ENCODE measurements around the gene F5.
A peak's percentile ranks its signal among the peaks of the same experiment; 100 is the strongest.

The F5 gene

GRCh38 chr1:169468982-169469381, 117.3 kb downstream of the F5 start:
- Histone ChIP-seq H3K4me1 (ENCODE audit: control insufficient read depth, insufficient read depth, low read length) (peaks cover 13% of the 10 kb centered on the region), H3K4me3 (ENCODE audit: low read length) (no peak overlapping the region), H3K36me3 (ENCODE audit: control insufficient read depth, insufficient read depth, low read length, severe bottlenecking) (peaks cover 83% of the 10 kb centered on the region), H3K9me3 (ENCODE audit: control insufficient read depth, low read length) (no peaks in the 10 kb centered on the region), H3K9ac (ENCODE audit: low read length) (no peak overlapping the region), H3K27me3 (replicated peaks; ENCODE audit: control insufficient read depth, insufficient read depth, low read length) (no peaks in the 10 kb centered on the region)
- no peak for DNase-seq (ENCODE audit: low read depth)

GRCh38 chr1:169466259-169467230, 119.7 kb downstream of the F5 start:
- DNase-seq (ENCODE audit: low read depth) = peak; percentile 59
- H3K9ac ChIP-seq (ENCODE audit: low read length) = no peak overlapping the region

GRCh38 chr1:169465281-169465680, 121.0 kb downstream of the F5 start:
- H3K9me3 ChIP-seq (ENCODE audit: control insufficient read depth, low read length) = no peaks in the 10 kb centered on the region
- no peaks in the 10 kb centered on the region for H3K27me3 ChIP-seq (replicated peaks; ENCODE audit: control insufficient read depth, insufficient read depth, low read length)
- no peak overlapping the region for H3K9ac ChIP-seq (ENCODE audit: low read length)
- no peak overlapping the region for H3K4me3 ChIP-seq (ENCODE audit: low read length)
- H3K36me3 ChIP-seq (ENCODE audit: control insufficient read depth, insufficient read depth, low read length, severe bottlenecking) = peaks cover 69% of the 10 kb centered on the region
- H3K4me1 ChIP-seq (ENCODE audit: control insufficient read depth, insufficient read depth, low read length) = peaks cover 20% of the 10 kb centered on the region
- DNase-seq (ENCODE audit: low read depth) = no peak

More at GRCh38 chr1:169466259-169467230, 119.7 kb downstream of the F5 start:
- Histone ChIP-seq H3K27me3 (replicated peaks; ENCODE audit: control insufficient read depth, insufficient read depth, low read length) (no peaks in the 10 kb centered on the region), H3K4me3 (ENCODE audit: low read length) (no peak overlapping the region), H3K36me3 (ENCODE audit: control insufficient read depth, insufficient read depth, low read length, severe bottlenecking) (peaks cover 78% of the 10 kb centered on the region), H3K4me1 (ENCODE audit: control insufficient read depth, insufficient read depth, low read length) (peaks cover 13% of the 10 kb centered on the region), H3K9me3 (ENCODE audit: control insufficient read depth, low read length) (no peaks in the 10 kb centered on the region)

Measured in adipocyte (in vitro differentiated cells).